ENCODE data around the gene STX4. TPM values are rescaled to one million over a fixed set of nuclear protein-coding genes. Genes with fewer than 3 reads are reported as not detected.

The STX4 gene
- total RNA-seq, 1 donor from 2014 or later: 48.0 TPM

DNA sequence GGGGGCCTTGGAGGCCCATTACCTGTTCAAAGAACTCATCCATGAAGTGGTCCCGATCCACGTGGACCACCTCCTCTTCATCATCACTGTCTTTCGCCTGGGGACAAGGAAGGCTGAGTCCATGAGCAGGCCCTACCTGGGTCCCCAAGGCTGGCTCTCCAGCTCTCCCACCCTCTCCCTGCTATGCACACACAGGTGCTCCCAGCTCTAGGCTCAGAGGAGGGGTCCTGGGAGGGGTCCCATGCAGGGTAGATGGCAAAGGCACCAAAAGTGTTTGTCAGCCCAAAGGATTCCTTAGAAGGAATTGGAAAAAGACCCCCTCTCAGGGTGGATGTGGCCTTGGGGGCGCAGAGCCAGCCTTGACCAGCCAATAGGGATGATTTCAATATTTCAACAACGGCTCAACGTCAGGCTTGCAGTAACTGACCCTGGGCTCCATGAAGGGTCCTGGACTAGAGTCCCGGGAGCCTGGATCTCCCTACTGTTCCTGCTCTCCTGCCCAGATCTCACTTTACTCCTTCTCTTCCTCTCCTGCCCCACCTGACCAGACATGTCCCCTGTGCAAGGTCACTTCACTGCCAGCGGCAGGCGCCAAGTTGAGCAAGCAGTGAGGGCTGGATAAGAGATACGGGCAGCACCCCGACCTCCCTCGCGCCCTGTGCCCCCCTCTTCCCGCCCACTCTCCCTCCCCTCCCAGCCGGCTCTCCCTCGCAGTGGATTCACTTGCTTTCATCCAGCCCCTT lies 31.7 kb upstream of the STX4 start:
- Mint-ChIP-seq H3K9me3 (ENCODE audit: low read depth) (no peaks in the 10 kb centered on the region), H3K36me3 (ENCODE audit: low read depth) (no peaks in the 10 kb centered on the region), H3K27ac (ENCODE audit: unreplicated experiment) (no peak overlapping the region), H3K4me3 (ENCODE audit: unreplicated experiment) (no peak overlapping the region), H3K4me1 (ENCODE audit: low read depth) (peaks cover 29% of the 10 kb centered on the region), H3K27me3 (ENCODE audit: low read depth) (no peaks in the 10 kb centered on the region)
- TF ChIP-seq, protein P1, sequence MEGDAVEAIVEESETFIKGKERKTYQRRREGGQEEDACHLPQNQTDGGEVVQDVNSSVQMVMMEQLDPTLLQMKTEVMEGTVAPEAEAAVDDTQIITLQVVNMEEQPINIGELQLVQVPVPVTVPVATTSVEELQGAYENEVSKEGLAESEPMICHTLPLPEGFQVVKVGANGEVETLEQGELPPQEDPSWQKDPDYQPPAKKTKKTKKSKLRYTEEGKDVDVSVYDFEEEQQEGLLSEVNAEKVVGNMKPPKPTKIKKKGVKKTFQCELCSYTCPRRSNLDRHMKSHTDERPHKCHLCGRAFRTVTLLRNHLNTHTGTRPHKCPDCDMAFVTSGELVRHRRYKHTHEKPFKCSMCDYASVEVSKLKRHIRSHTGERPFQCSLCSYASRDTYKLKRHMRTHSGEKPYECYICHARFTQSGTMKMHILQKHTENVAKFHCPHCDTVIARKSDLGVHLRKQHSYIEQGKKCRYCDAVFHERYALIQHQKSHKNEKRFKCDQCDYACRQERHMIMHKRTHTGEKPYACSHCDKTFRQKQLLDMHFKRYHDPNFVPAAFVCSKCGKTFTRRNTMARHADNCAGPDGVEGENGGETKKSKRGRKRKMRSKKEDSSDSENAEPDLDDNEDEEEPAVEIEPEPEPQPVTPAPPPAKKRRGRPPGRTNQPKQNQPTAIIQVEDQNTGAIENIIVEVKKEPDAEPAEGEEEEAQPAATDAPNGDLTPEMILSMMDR (IDR thresholded peaks at IDR 0.05): no peak
- no peak for DNase-seq (ENCODE audit: low spot score)

GRCh38 chr16:31002250-31002700 lies 31.1 kb upstream of the STX4 start:
- no peak for DNase-seq (ENCODE audit: low spot score)
- Mint-ChIP-seq H3K27me3 (ENCODE audit: low read depth) (no peaks in the 10 kb centered on the region), H3K27ac (ENCODE audit: unreplicated experiment) (no peak overlapping the region), H3K9me3 (ENCODE audit: low read depth) (no peaks in the 10 kb centered on the region), H3K4me1 (ENCODE audit: low read depth) (peaks cover 26% of the 10 kb centered on the region), H3K36me3 (ENCODE audit: low read depth) (no peaks in the 10 kb centered on the region), H3K4me3 (ENCODE audit: unreplicated experiment) (no peak overlapping the region)
- TF ChIP-seq, protein P1 (IDR thresholded peaks at IDR 0.05): no peak

- no peak for DNase-seq (ENCODE audit: low spot score)
Measured at GRCh38 chr16:31002862-31003341, 30.5 kb upstream of the STX4 start.

GRCh38 chr16:31003744-31004143 lies 29.6 kb upstream of the STX4 start:
- H3K36me3 Mint-ChIP-seq (ENCODE audit: low read depth): no peaks in the 10 kb centered on the region
- H3K9me3 Mint-ChIP-seq (ENCODE audit: low read depth): no peaks in the 10 kb centered on the region
- no peak overlapping the region for H3K27ac Mint-ChIP-seq (ENCODE audit: unreplicated experiment)
- DNase-seq (ENCODE audit: low spot score): no peak
- H3K4me3 Mint-ChIP-seq (ENCODE audit: unreplicated experiment): no peak overlapping the region
- no peaks in the 10 kb centered on the region for H3K27me3 Mint-ChIP-seq (ENCODE audit: low read depth)
- TF ChIP-seq, protein P1 (IDR thresholded peaks at IDR 0.05): no peak
- H3K4me1 Mint-ChIP-seq (ENCODE audit: low read depth): peaks cover 11% of the 10 kb centered on the region

More at GRCh38 chr16:31002862-31003341, 30.5 kb upstream of the STX4 start:
- peaks cover 20% of the 10 kb centered on the region for H3K4me1 Mint-ChIP-seq (ENCODE audit: low read depth)
- no peaks in the 10 kb centered on the region for H3K9me3 Mint-ChIP-seq (ENCODE audit: low read depth)
- TF ChIP-seq, protein P1 (IDR thresholded peaks at IDR 0.05): no peak
- H3K27ac Mint-ChIP-seq (ENCODE audit: unreplicated experiment): no peak overlapping the region
- H3K27me3 Mint-ChIP-seq (ENCODE audit: low read depth): no peaks in the 10 kb centered on the region
- no peaks in the 10 kb centered on the region for H3K36me3 Mint-ChIP-seq (ENCODE audit: low read depth)
- H3K4me3 Mint-ChIP-seq (ENCODE audit: unreplicated experiment): no peak overlapping the region

- no peak for DNase-seq (ENCODE audit: low spot score)
- Mint-ChIP-seq H3K27ac (ENCODE audit: unreplicated experiment) (no peak overlapping the region), H3K27me3 (ENCODE audit: low read depth) (no peaks in the 10 kb centered on the region), H3K4me3 (ENCODE audit: unreplicated experiment) (no peak overlapping the region), H3K9me3 (ENCODE audit: low read depth) (no peaks in the 10 kb centered on the region), H3K4me1 (ENCODE audit: low read depth) (peaks cover 4% of the 10 kb centered on the region), H3K36me3 (ENCODE audit: low read depth) (no peaks in the 10 kb centered on the region)
- TF ChIP-seq, protein P1 (IDR thresholded peaks at IDR 0.05): no peak
Measured at GRCh38 chr16:31004658-31005057, 28.7 kb upstream of the STX4 start.
